ENCODE measurements around the gene RGS5. TPM values are rescaled to one million over a fixed set of nuclear protein-coding genes. Genes with fewer than 3 reads are reported as not detected.
"Not testable (repeated sequence)": the region's sequence is repeated elsewhere in the genome, so short reads cannot be mapped to it uniquely, and the experiment has no call there.

Gene RGS5
- total RNA-seq, 1 experiment from 2014 or later: 14.1 TPM

- intact Hi-C loops (cut with micrococcal nuclease): no loop called here
- Mint-ChIP-seq H3K4me3 (ENCODE audit: unreplicated experiment) (no peak overlapping the region), H3K36me3 (ENCODE audit: insufficient read depth, unreplicated experiment) (no peaks in the 10 kb centered on the region), H3K9me3 (ENCODE audit: unreplicated experiment) (no peaks in the 10 kb centered on the region), H3K27me3 (ENCODE audit: insufficient read depth, unreplicated experiment) (no peaks in the 10 kb centered on the region), H3K4me1 (ENCODE audit: insufficient read depth, unreplicated experiment) (peaks cover 7% of the 10 kb centered on the region), H3K27ac (ENCODE audit: low read depth, unreplicated experiment) (peak overlapping the region; percentile 69)
- POLR2A ChIA-PET: no interaction called here
- BruUV-seq (replicated peaks): no TSS peak
- no peak for DNase-seq (ENCODE audit: unreplicated experiment)
- TF ChIP-seq CTCF (IDR thresholded peaks at IDR 0.05; ENCODE audit: unreplicated experiment): no peak
- CTCF ChIA-PET: interaction anchor here (0.6 kb wide), 1 partner anchor 103 kb away, joined by 3 read pairs; no protein-coding TSS in a partner anchor
Observed at GRCh38 chr1:163241746-163242145, 39.0 kb upstream of the RGS5 start.

GRCh38 chr1:163240705-163241104, 38.0 kb upstream of the RGS5 start:
- H3K27me3 Mint-ChIP-seq (ENCODE audit: insufficient read depth, unreplicated experiment): no peaks in the 10 kb centered on the region
- BruUV-seq (replicated peaks): no TSS peak
- CTCF ChIA-PET: interaction anchor here (0.6 to 0.7 kb wide), 2 partner anchors 18 to 66 kb away, joined by 3 to 4 read pairs; no protein-coding TSS in a partner anchor
- H3K9me3 Mint-ChIP-seq (ENCODE audit: unreplicated experiment): no peaks in the 10 kb centered on the region
- peaks cover 7% of the 10 kb centered on the region for H3K4me1 Mint-ChIP-seq (ENCODE audit: insufficient read depth, unreplicated experiment)
- DNase-seq (ENCODE audit: unreplicated experiment): peak; percentile 48
- no peak for TF ChIP-seq CTCF (IDR thresholded peaks at IDR 0.05; ENCODE audit: unreplicated experiment)
- no peak overlapping the region for H3K4me3 Mint-ChIP-seq (ENCODE audit: unreplicated experiment)
- POLR2A ChIA-PET: interaction anchor here (0.9 kb wide), 1 partner anchor 35 kb away, joined by 5 read pairs; no protein-coding TSS in a partner anchor
- intact Hi-C loops (cut with micrococcal nuclease): no loop called here
- peak overlapping the region; percentile 69 for H3K27ac Mint-ChIP-seq (ENCODE audit: low read depth, unreplicated experiment)
- H3K36me3 Mint-ChIP-seq (ENCODE audit: insufficient read depth, unreplicated experiment): no peaks in the 10 kb centered on the region

DNA sequence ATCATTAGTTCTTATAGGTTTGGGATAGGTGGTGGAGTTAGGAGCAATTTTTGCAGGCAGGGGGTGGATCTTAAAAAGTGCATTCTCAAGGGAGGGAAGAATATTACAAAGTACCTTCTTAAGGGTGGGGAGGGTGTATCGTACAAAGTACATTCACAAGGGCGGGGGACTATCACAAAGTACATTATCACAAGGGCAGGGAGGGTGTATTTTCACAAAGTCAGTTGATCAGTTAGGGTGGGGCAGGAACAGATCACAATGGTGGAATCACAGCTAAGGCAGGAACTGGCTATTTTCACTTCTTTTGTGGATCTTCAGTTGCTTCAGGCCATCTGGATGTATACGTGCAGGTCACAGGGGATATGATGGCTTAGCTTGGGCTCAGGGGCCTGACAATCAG, 30.9 kb upstream of the RGS5 start:
- POLR2A ChIA-PET; H3K9me3 Mint-ChIP-seq (ENCODE audit: unreplicated experiment); DNase-seq (ENCODE audit: unreplicated experiment); H3K36me3 Mint-ChIP-seq (ENCODE audit: insufficient read depth, unreplicated experiment); H3K27ac Mint-ChIP-seq (ENCODE audit: low read depth, unreplicated experiment); H3K4me3 Mint-ChIP-seq (ENCODE audit: unreplicated experiment); H3K27me3 Mint-ChIP-seq (ENCODE audit: insufficient read depth, unreplicated experiment); BruUV-seq (replicated peaks); H3K4me1 Mint-ChIP-seq (ENCODE audit: insufficient read depth, unreplicated experiment): not testable (repeated sequence)
- CTCF ChIA-PET: interaction anchor here (0.5 to 2.5 kb wide), 3 partner anchors 59 to 1881 kb away, joined by 3 to 6 read pairs (median 3); no protein-coding TSS in a partner anchor
- intact Hi-C loops (cut with micrococcal nuclease): loop anchor here (10.0 kb wide), 1 partner anchor 61 kb away; no protein-coding TSS in a partner anchor

GRCh38 chr1:163231385-163231784, 28.7 kb upstream of the RGS5 start:
- no TSS peak for BruUV-seq (replicated peaks)

More at GRCh38 chr1:163231385-163231784, 28.7 kb upstream of the RGS5 start:
- POLR2A ChIA-PET: no interaction called here
- intact Hi-C loops (cut with micrococcal nuclease): loop anchor here (10.0 kb wide), 1 partner anchor 63 kb away; no protein-coding TSS in a partner anchor
- Mint-ChIP-seq H3K27me3 (ENCODE audit: insufficient read depth, unreplicated experiment) (no peaks in the 10 kb centered on the region), H3K4me3 (ENCODE audit: unreplicated experiment) (no peak overlapping the region), H3K27ac (ENCODE audit: low read depth, unreplicated experiment) (no peak overlapping the region), H3K36me3 (ENCODE audit: insufficient read depth, unreplicated experiment) (no peaks in the 10 kb centered on the region), H3K4me1 (ENCODE audit: insufficient read depth, unreplicated experiment) (no peaks in the 10 kb centered on the region), H3K9me3 (ENCODE audit: unreplicated experiment) (no peaks in the 10 kb centered on the region)
- CTCF ChIA-PET: interaction anchor here (0.7 kb wide), 1 partner anchor 41 kb away, joined by 3 read pairs; no protein-coding TSS in a partner anchor
- no peak for TF ChIP-seq CTCF (IDR thresholded peaks at IDR 0.05; ENCODE audit: unreplicated experiment)
- DNase-seq (ENCODE audit: unreplicated experiment): no peak
